ENCODE measurements around the gene FUT7. TPM values are rescaled to one million over a fixed set of nuclear protein-coding genes. Genes with fewer than 3 reads are reported as not detected.

The FUT7 gene
- total and polyA plus RNA-seq, 2 of the 8 experiments (the other 6 are each of a cell fraction or from before 2014, with no cell fraction given), result not detected

DNA sequence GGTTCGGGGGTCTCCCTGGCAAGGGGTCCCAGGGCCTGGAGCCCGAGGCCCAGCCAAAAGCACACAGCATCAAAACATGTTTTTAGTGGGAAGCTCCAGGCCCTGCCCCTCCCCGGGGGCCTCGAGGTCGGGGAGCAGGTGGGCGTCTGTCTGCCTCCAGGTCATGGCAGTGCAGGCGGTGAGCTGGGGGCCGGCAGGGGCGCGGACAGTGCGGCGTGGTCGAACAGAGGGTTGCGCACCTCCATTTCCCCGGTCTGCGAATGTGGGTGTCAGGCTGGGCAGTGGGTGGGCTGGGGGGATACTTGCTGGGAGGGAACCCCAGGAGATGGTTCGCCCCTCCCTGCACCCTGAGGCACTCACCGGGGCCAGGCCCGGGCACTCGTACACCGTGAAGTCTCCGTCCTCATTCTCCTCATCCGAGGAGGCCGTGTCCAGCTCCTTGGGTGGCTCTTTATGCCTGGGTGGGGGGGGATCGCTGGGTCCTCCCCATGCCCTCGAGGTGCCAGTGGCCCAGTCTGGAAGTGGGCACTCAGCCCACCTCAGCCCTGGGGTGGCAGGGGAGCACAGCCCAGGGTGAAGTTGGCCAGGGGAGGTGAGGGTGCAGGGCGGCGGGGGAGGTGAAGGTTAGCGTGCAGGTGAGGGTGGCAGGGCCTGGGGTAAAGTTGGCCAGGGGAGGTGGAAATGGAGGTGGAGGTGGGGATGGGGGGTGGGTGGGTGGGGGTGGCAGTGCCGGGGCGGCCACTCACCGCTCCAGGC, 7.9 kb upstream of the FUT7 start:
- no peak overlapping the region for H3K18ac ChIP-seq (ENCODE audit: extremely low read depth, low read length)
- no peak overlapping the region for H3K9ac ChIP-seq (replicated peaks in 1 of 4; ENCODE audit: extremely low read depth in 1 of 4, low read depth in 3 of 4, low read length in 3 of 4)
- no peak overlapping the region for H2BK5ac ChIP-seq (ENCODE audit: low read depth, low read length)
- H4K8ac ChIP-seq (ENCODE audit: extremely low read depth, insufficient read depth, low read length), result no peak overlapping the region
- no peak overlapping the region for H3K4me3 ChIP-seq (ENCODE audit: extremely low read depth in 1 of 4, insufficient read depth in 2 of 4, low read depth in 3 of 4, low read length in 4 of 4)
- H3K23ac ChIP-seq (ENCODE audit: insufficient read length), result no peak overlapping the region
- FAIRE-seq, result no peak
- peaks cover 0 to 4% of the 10 kb centered on the region in 2 experiments; a peak in 1 of 4 replicates for H3K79me2 ChIP-seq (ENCODE audit: control insufficient read depth in 1 of 2, insufficient read depth in 2 of 2, low read length in 2 of 2)
- H2BK120ac ChIP-seq (replicated peaks; ENCODE audit: low read depth, low read length), result no peak overlapping the region
- H2AFZ ChIP-seq (ENCODE audit: low read length), result no peak overlapping the region
- 85% methylated on average over 22 of the region's 32 CpGs; no CpG with 5 or more reads in 1 of the 2 experiments for WGBS, 2 experiments (ENCODE audit: extremely low coverage in 1 of 2, insufficient coverage in 1 of 2, insufficient read length in 1 of 2, insufficient replicate concordance in 2 of 2, low coverage in 1 of 2, low lambda C conversion rate in 2 of 2, missing lambda C conversion rate in 1 of 2)
- H4K5ac ChIP-seq (ENCODE audit: insufficient read length, low read depth, low read length), result no peak overlapping the region
- H3K4me1 ChIP-seq (replicated peaks in 1 of 4; ENCODE audit: control insufficient read depth in 3 of 4, insufficient read depth in 4 of 4, low read length in 3 of 4), result peaks cover under 1 to 2% (median 2%) of the 10 kb centered on the region in 4 experiments; a peak in 5 of 7 replicates
- H3K14ac ChIP-seq (ENCODE audit: insufficient read length), result no peak overlapping the region
- no peak overlapping the region for H3K56ac ChIP-seq (replicated peaks; ENCODE audit: insufficient read length, low read depth, low read length)
- H4K20me1 ChIP-seq (replicated peaks in 1 of 2; ENCODE audit: control insufficient read depth in 1 of 2, insufficient read depth in 2 of 2, low read length in 2 of 2), result peaks cover 5 to 12% of the 10 kb centered on the region in 2 experiments
- H3K4ac ChIP-seq (replicated peaks; ENCODE audit: insufficient read length, low read depth, low read length), result no peak overlapping the region
- H3K9me3 ChIP-seq (ENCODE audit: insufficient read depth in 2 of 2, low read depth in 1 of 2, low read length in 1 of 2), result no peaks in the 10 kb centered on the region
- DNase-seq (ENCODE audit: low read depth in 1 of 2, low spot score in 2 of 2), result no peak
- no peak overlapping the region for H4K91ac ChIP-seq (replicated peaks; ENCODE audit: insufficient read length, low read length)
- H3K27me3 ChIP-seq (replicated peaks in 1 of 4; ENCODE audit: control insufficient read depth in 3 of 4, extremely low read depth in 1 of 4, insufficient read depth in 3 of 4, low read length in 3 of 4), result peaks cover under 1 to 7% (median 4%) of the 10 kb centered on the region in 4 experiments; a peak in 6 of 7 replicates
- H2BK12ac ChIP-seq (ENCODE audit: low read depth, low read length), result no peak overlapping the region
- no peak overlapping the region for H2BK15ac ChIP-seq (ENCODE audit: low read length)
- H3K23me2 ChIP-seq (ENCODE audit: low read depth, low read length), result no peaks in the 10 kb centered on the region
- peaks cover 4% of the 10 kb centered on the region for H3K79me1 ChIP-seq (ENCODE audit: low read depth, low read length)
- H2AK5ac ChIP-seq (ENCODE audit: low read depth, low read length), result no peak overlapping the region
- no peak overlapping the region for H3K27ac ChIP-seq (ENCODE audit: low read depth, low read length)
- H3K36me3 ChIP-seq (ENCODE audit: control insufficient read depth in 2 of 4, insufficient read depth in 4 of 4, low read length in 3 of 4), result peaks cover 0 to 3% (median 0%) of the 10 kb centered on the region in 4 experiments; a peak in 1 of 8 replicates
- POLR2A ChIA-PET (ENCODE audit: partially characterized antibody), result no interaction called here
- H2BK20ac ChIP-seq (ENCODE audit: low read length), result no peak overlapping the region
- no peak overlapping the region for H3K4me2 ChIP-seq (ENCODE audit: insufficient read depth in 1 of 2, low read depth in 2 of 2, low read length in 2 of 2)
- CTCF ChIA-PET (ENCODE audit: partially characterized antibody), result interaction anchor here (0.6 to 2.0 kb wide), 7 partner anchors 11 to 150 kb away, joined by 3 to 13 read pairs (median 3); partner anchors contain the start of gene ABCA2
- TF ChIP-seq ASH2L (IDR thresholded peaks at IDR 0.05; ENCODE audit: low read length) (no peak), SIX5 (IDR thresholded peaks at IDR 0.05; ENCODE audit: low read depth, low read length) (no peak), CHD2 (IDR thresholded peaks at IDR 0.05; ENCODE audit: low read length) (no peak), ATF2 (IDR thresholded peaks at IDR 0.05; ENCODE audit: low read length) (no peak), RXRA (IDR thresholded peaks at IDR 0.05; ENCODE audit: insufficient read depth, low read depth, low read length) (no peak), E2F6 (IDR thresholded peaks at IDR 0.05) (no peak), CBX5 (IDR thresholded peaks at IDR 0.05; ENCODE audit: low read depth, low read length) (no peak), PHF8 (conservative IDR thresholded peaks at IDR 0.05; ENCODE audit: low read depth, low read length) (no peak), HDAC2 (IDR thresholded peaks at IDR 0.05; ENCODE audit: borderline replicate concordance in 1 of 2, low read depth in 2 of 2, low read length in 2 of 2) (no peak), POLR2AphosphoS5 (IDR thresholded peaks at IDR 0.05; ENCODE audit: low read depth, low read length) (no peak)
